ENCODE results near the gene GPR37L1. TPM values are rescaled to one million over a fixed set of nuclear protein-coding genes. Genes with fewer than 3 reads are reported as not detected.
"Not testable (repeated sequence)": the region's sequence is repeated elsewhere in the genome, so short reads cannot be mapped to it uniquely, and the experiment has no call there.

The GPR37L1 gene
- total and polyA plus RNA-seq, 9 donors, result 0.01 to 0.34 (median 0.12) TPM; not detected in 2

- 88 to 96% (median 94%) methylated on average over 9 of the region's 9 CpGs for WGBS, 3 donors
- Histone ChIP-seq H3K27ac (peak overlapping the region; percentile 12 to 73), H3K27me3 (no peaks in the 10 kb centered on the region), H3K9me3 (no peaks in the 10 kb centered on the region), H3K4me3 (no peak overlapping the region), H3K4me1 (ENCODE audit: insufficient read depth) (peaks cover 43% of the 10 kb centered on the region), H3K36me3 (no peaks in the 10 kb centered on the region)
- TF ChIP-seq, protein P1, sequence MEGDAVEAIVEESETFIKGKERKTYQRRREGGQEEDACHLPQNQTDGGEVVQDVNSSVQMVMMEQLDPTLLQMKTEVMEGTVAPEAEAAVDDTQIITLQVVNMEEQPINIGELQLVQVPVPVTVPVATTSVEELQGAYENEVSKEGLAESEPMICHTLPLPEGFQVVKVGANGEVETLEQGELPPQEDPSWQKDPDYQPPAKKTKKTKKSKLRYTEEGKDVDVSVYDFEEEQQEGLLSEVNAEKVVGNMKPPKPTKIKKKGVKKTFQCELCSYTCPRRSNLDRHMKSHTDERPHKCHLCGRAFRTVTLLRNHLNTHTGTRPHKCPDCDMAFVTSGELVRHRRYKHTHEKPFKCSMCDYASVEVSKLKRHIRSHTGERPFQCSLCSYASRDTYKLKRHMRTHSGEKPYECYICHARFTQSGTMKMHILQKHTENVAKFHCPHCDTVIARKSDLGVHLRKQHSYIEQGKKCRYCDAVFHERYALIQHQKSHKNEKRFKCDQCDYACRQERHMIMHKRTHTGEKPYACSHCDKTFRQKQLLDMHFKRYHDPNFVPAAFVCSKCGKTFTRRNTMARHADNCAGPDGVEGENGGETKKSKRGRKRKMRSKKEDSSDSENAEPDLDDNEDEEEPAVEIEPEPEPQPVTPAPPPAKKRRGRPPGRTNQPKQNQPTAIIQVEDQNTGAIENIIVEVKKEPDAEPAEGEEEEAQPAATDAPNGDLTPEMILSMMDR (IDR thresholded peaks at IDR 0.05), result no peak
- TF ChIP-seq EP300 (IDR thresholded peaks at IDR 0.05) (no peak), POLR2A (IDR thresholded peaks at IDR 0.05) (no peak)
- no peak for DNase-seq
- intact Hi-C loops (cut with DNase I), result no loop called here
Observed at GRCh38 chr1:202165942-202166843, 43.5 kb downstream of the GPR37L1 start.

- Histone ChIP-seq H3K27ac (peak overlapping the region in 1 of 2 donors; percentile 73), H3K4me1 (ENCODE audit: insufficient read depth) (peaks cover 42% of the 10 kb centered on the region)
- H3K36me3 ChIP-seq; DNase-seq; H3K27me3 ChIP-seq; H3K9me3 ChIP-seq; intact Hi-C loops (cut with DNase I); H3K4me3 ChIP-seq: not testable (repeated sequence)
- WGBS, 3 donors, result 14 to 46% (median 19%) methylated on average over 13 of the region's 13 CpGs
Observed at GRCh38 chr1:202167054-202167453, 44.3 kb downstream of the GPR37L1 start.

GRCh38 chr1:202167708-202168415, 45.1 kb downstream of the GPR37L1 start:
- Histone ChIP-seq H3K4me1 (ENCODE audit: insufficient read depth) (peaks cover 36% of the 10 kb centered on the region), H3K4me3 (no peak overlapping the region), H3K9me3 (no peaks in the 10 kb centered on the region), H3K27ac (peak overlapping the region in 1 of 2 donors; percentile 73), H3K36me3 (no peaks in the 10 kb centered on the region), H3K27me3 (no peaks in the 10 kb centered on the region)
- peak; percentile 75 to 89 (median 84) for DNase-seq
- intact Hi-C loops (cut with DNase I), result no loop called here
- no peak for TF ChIP-seq EP300 (IDR thresholded peaks at IDR 0.05)
- no peak for TF ChIP-seq POLR2A (IDR thresholded peaks at IDR 0.05)
- TF ChIP-seq, protein P1 (IDR thresholded peaks at IDR 0.05), result no peak
- WGBS, 3 donors, result 11 to 17% (median 12%) methylated on average over 17 to 18 of the region's 18 CpGs

- no peaks in the 10 kb centered on the region for H3K9me3 ChIP-seq
- H3K27me3 ChIP-seq, result no peaks in the 10 kb centered on the region
- no peak for TF ChIP-seq EP300 (IDR thresholded peaks at IDR 0.05)
- TF ChIP-seq POLR2A (IDR thresholded peaks at IDR 0.05), result no peak
- TF ChIP-seq, protein P1 (IDR thresholded peaks at IDR 0.05), result no peak
- intact Hi-C loops (cut with DNase I), result no loop called here
- H3K27ac ChIP-seq, result peak overlapping the region in 1 of 2 donors; percentile 73
- peaks cover 26% of the 10 kb centered on the region for H3K4me1 ChIP-seq (ENCODE audit: insufficient read depth)
- no peaks in the 10 kb centered on the region for H3K36me3 ChIP-seq
- DNase-seq, result no peak
- 84 to 96% (median 92%) methylated on average over 7 of the region's 7 CpGs for WGBS, 3 donors
- no peak overlapping the region for H3K4me3 ChIP-seq
Observed at GRCh38 chr1:202168861-202169260, 46.1 kb downstream of the GPR37L1 start.
